K562 (cell line): ENCODE measurements around the gene CCDC28B. TPM values are rescaled to one million over a fixed set of nuclear protein-coding genes. Genes with fewer than 3 reads are reported as not detected.

ENCODE experiments used
- CBX1 ChIP-seq: sonication (generic); IDR thresholded peaks from 2 replicates; pipeline ENCODE4 v1.6.1; 2016; ENCODE audit warnings: antibody characterized with exemption, low read depth, mild to moderate bottlenecking
- ELF1 ChIP-seq: fragments of 200-800 bp; sonication (Bioruptor generic); IDR thresholded peaks from 2 replicates; pipeline ENCODE4 v1.6.1; 2016; ENCODE audit warnings: missing genetic modification characterization, missing compliant biosample characterization
- FOXP4 ChIP-seq: sonication (generic); formaldehyde crosslinking; IDR thresholded peaks from 2 replicates; pipeline ENCODE4 v1.8.0; 2022; ENCODE audit warnings: mild to moderate bottlenecking, missing genetic modification reagents, borderline replicate concordance
- KDM4B ChIP-seq, 2 experiments: fragments of 450-650 bp in 1 of 2; sonication (generic) in 1 of 2; IDR thresholded peaks; 2 replicates each; pipeline ENCODE4 v1.6.1; 2016 to 2017; ENCODE audit warnings: borderline replicate concordance in 2 of 2, antibody characterized with exemption in 1 of 2, low read depth in 1 of 2, mild to moderate bottlenecking in 1 of 2
- NBN ChIP-seq: fragments of 450-650 bp; IDR thresholded peaks from 2 replicates; pipeline ENCODE4 v1.6.1; 2016; ENCODE audit warnings: low read depth, mild to moderate bottlenecking
- POLR3A ChIP-seq: IDR thresholded peaks from 2 replicates; pipeline ENCODE4 v1.6.1; 2011; ENCODE audit warnings: borderline replicate concordance, mild to moderate bottlenecking, moderate library complexity; ENCODE audit not compliant: insufficient read length, insufficient read depth; ENCODE audit errors: extremely low read depth
- SAFB ChIP-seq: fragments of 200-400 bp; formaldehyde crosslinking; IDR thresholded peaks from 2 replicates; pipeline ENCODE4 v1.6.1; 2017; ENCODE audit warnings: low read depth, low read length, borderline replicate concordance
- TCFL5 ChIP-seq: fragments of 250-450 bp; sonication (Bioruptor Pico); conservative IDR thresholded peaks from 2 replicates; pipeline ENCODE4 v1.6.1; 2021; ENCODE audit warnings: mild to moderate bottlenecking, moderate library complexity, matching md5 sums
- ZBTB11 ChIP-seq, 3 experiments: fragments of 200-800 bp in 1 of 3; fragments of 250-450 bp in 1 of 3; fragments of 450-650 bp in 1 of 3; sonication (Bioruptor Pico) in 1 of 3; sonication (Bioruptor generic) in 1 of 3; formaldehyde crosslinking in 1 of 3; IDR thresholded peaks; 2 replicates each; pipeline versions ENCODE4 v1.6.1 to v1.8.0; 2016 to 2022; ENCODE audit warnings: mild to moderate bottlenecking in 2 of 3, missing genetic modification characterization in 2 of 3, missing compliant biosample characterization in 1 of 3, moderate library complexity in 1 of 3
- ZC3H4 ChIP-seq: sonication (generic); formaldehyde crosslinking; IDR thresholded peaks from 2 replicates; pipeline ENCODE4 v1.9.0; 2021; ENCODE audit warnings: missing genetic modification reagents, borderline replicate concordance
- ZNF224 ChIP-seq: sonication (generic); formaldehyde crosslinking; IDR thresholded peaks from 2 replicates; pipeline ENCODE4 v1.8.0; 2022; ENCODE audit warnings: mild to moderate bottlenecking, missing genetic modification reagents
- ZNF277 ChIP-seq: fragments of 250-450 bp; sonication (Bioruptor Pico); IDR thresholded peaks from 2 replicates; pipeline ENCODE4 v1.8.0; 2022; ENCODE audit warnings: inconsistent platforms, mild to moderate bottlenecking, moderate library complexity, borderline replicate concordance
- polyA plus RNA-seq, 8 experiments: library from polyadenylated mRNA; depleted of rRNA in 4 of 8; stranded (reverse) in 5 of 8; unstranded in 3 of 8; fragments of >200 nt; fragmentation: Nextera tagmentation in 2 of 8; fragmentation: Illumina TruSeq in 1 of 8; extraction: Ambion mirVana in 2 of 8; extraction: Trizol in 1 of 8; gene quantifications; 2 replicates each; pipeline versions ENCODE4 v1.2.1 to v1.2.3, GENCODE V29; 2011 to 2014; ENCODE audit warnings: inconsistent platforms in 1 of 8, missing spikeins in 1 of 8
- total RNA-seq, 7 experiments: library from RNA; depleted of rRNA in 6 of 7; stranded (reverse); fragments of >200 nt in 6 of 7; fragmentation: Illumina TruSeq in 2 of 7; extraction: Trizol in 2 of 7; gene quantifications; 2 replicates each; pipeline versions ENCODE4 v1.2.1 to v1.2.3, GENCODE V29; 2011 to 2021; ENCODE audit warnings: low replicate concordance in 1 of 7

The CCDC28B gene
- total and polyA plus RNA-seq, 9 of the 15 experiments (the other 6 are each of a cell fraction or from before 2014, with no cell fraction given) = 5.7 to 54.5 (median 31.7) TPM

GRCh38 chr1:32247983-32248889 is 47.8 kb downstream of the CCDC28B start (continued):
- peak in 1 of 3 experiments; percentile 15; a peak in 1 of 6 replicates for TF ChIP-seq ZBTB11 (CRISPR knock-in tag; IDR thresholded peaks at IDR 0.05)
- TF ChIP-seq FOXP4 (CRISPR knock-in tag) = no peak
- no peak for TF ChIP-seq POLR3A
- no peak for TF ChIP-seq ZNF277 (CRISPR knock-in tag)
- no peak for TF ChIP-seq TCFL5
- TF ChIP-seq ZC3H4 (CRISPR knock-in tag) = no peak
- no peak for TF ChIP-seq ELF1 (tag)
- TF ChIP-seq NBN = peak; percentile 72; the same call in 1 of the 2 replicates
- no peak for TF ChIP-seq SAFB
- no peak for TF ChIP-seq ZNF224 (CRISPR knock-in tag)
- peak in 1 of 2 experiments; percentile 36; a peak in 1 of 4 replicates for TF ChIP-seq KDM4B (IDR thresholded peaks at IDR 0.05; ENCODE audit: borderline replicate concordance in 2 of 2, low read depth in 1 of 2)
- no peak for TF ChIP-seq CBX1
